ENCODE results near the gene AGTRAP. TPM values are rescaled to one million over a fixed set of nuclear protein-coding genes. Genes with fewer than 3 reads are reported as not detected.

Gene AGTRAP
- polyA plus RNA-seq, 3 donors, result 420 to 938 (median 842) TPM

GRCh38 chr1:11720525-11720924 lies 15.4 kb upstream of the AGTRAP start:
- intact Hi-C loops (cut with micrococcal nuclease), result loop anchor here (2.0 to 5.0 kb wide), 2 partner anchors 14 to 58 kb away; partner anchors contain the start of gene FBXO6 (in 1 of the 2)
- WGBS (ENCODE audit: insufficient coverage), result 93% methylated on average over 4 of the region's 4 CpGs
- Histone ChIP-seq H3K27ac (ENCODE audit: low read depth in 1 of 2, low read length in 2 of 2) (no peak overlapping the region), H3K4me2 (replicated peaks; ENCODE audit: extremely low read depth, low read length, poor library complexity, severe bottlenecking) (peak overlapping the region; percentile 69), H3K36me3 (replicated peaks in 1 of 2; ENCODE audit: control insufficient read depth in 1 of 2, insufficient read depth in 2 of 2, low read length in 2 of 2) (no peaks in the 10 kb centered on the region), H3K79me2 (ENCODE audit: insufficient read depth, low read length) (peaks cover 16% of the 10 kb centered on the region), H3K4me1 (ENCODE audit: control insufficient read depth in 1 of 2, insufficient read depth in 2 of 2, low read length in 2 of 2) (peaks cover 43 to 51% of the 10 kb centered on the region in 2 donors), H2AFZ (ENCODE audit: insufficient read depth, low read depth, low read length, poor library complexity, severe bottlenecking) (no peak overlapping the region), H3K27me3 (ENCODE audit: control insufficient read depth in 2 of 2, insufficient read depth in 2 of 2, low read length in 2 of 2) (no peaks in the 10 kb centered on the region), H3K9me3 (replicated peaks in 1 of 2; ENCODE audit: control insufficient read depth in 1 of 2, insufficient read depth in 1 of 2, low read length in 2 of 2) (no peaks in the 10 kb centered on the region), H4K20me1 (ENCODE audit: insufficient read depth, low read length) (no peaks in the 10 kb centered on the region), H3K4me3 (replicated peaks in 1 of 3; ENCODE audit: low read depth in 2 of 3, low read length in 3 of 3) (peak overlapping the region in 1 of 3 experiments; percentile 68), H3K9ac (ENCODE audit: insufficient read depth, low read length, poor library complexity, severe bottlenecking) (no peak overlapping the region)
- no peak for DNase-seq
- no peak for TF ChIP-seq CTCF (IDR thresholded peaks at IDR 0.05)
- no peak overlapping the region for H3K27ac Mint-ChIP-seq
- H3K36me3 Mint-ChIP-seq, result peaks cover 0 to 3% of the 10 kb centered on the region in 2 donors
- H3K9me3 Mint-ChIP-seq, result peaks cover 0 to 3% (median 0%) of the 10 kb centered on the region in 7 donors
- peaks cover 0 to 3% (median under 1%) of the 10 kb centered on the region in 3 donors for H3K27me3 Mint-ChIP-seq (ENCODE audit: low read depth in 3 of 3)
- peaks cover 52% of the 10 kb centered on the region for H3K4me1 Mint-ChIP-seq
- H3K4me3 Mint-ChIP-seq, result peak overlapping the region in 1 of 2 donors; percentile 81

- Mint-ChIP-seq H3K9me3 (peaks cover 0 to 5% (median 0%) of the 10 kb centered on the region in 7 donors), H3K4me1 (peaks cover 60% of the 10 kb centered on the region), H3K27me3 (ENCODE audit: low read depth in 3 of 3) (peaks cover 0 to 3% (median 0%) of the 10 kb centered on the region in 3 donors), H3K27ac (peak overlapping the region in 1 of 7 donors; percentile 8), H3K4me3 (no peak overlapping the region), H3K36me3 (peaks cover 0 to 3% of the 10 kb centered on the region in 2 donors)
- Histone ChIP-seq H3K4me1 (ENCODE audit: control insufficient read depth in 1 of 2, insufficient read depth in 2 of 2, low read length in 2 of 2) (peaks cover 51 to 59% of the 10 kb centered on the region in 2 donors), H3K4me2 (replicated peaks; ENCODE audit: extremely low read depth, low read length, poor library complexity, severe bottlenecking) (no peak overlapping the region), H3K36me3 (replicated peaks in 1 of 2; ENCODE audit: control insufficient read depth in 1 of 2, insufficient read depth in 2 of 2, low read length in 2 of 2) (no peaks in the 10 kb centered on the region), H3K4me3 (replicated peaks in 1 of 3; ENCODE audit: low read depth in 2 of 3, low read length in 3 of 3) (no peak overlapping the region), H3K9me3 (replicated peaks in 1 of 2; ENCODE audit: control insufficient read depth in 1 of 2, insufficient read depth in 1 of 2, low read length in 2 of 2) (no peaks in the 10 kb centered on the region), H3K27me3 (ENCODE audit: control insufficient read depth in 2 of 2, insufficient read depth in 2 of 2, low read length in 2 of 2) (no peaks in the 10 kb centered on the region), H3K79me2 (ENCODE audit: insufficient read depth, low read length) (peaks cover 16% of the 10 kb centered on the region), H2AFZ (ENCODE audit: insufficient read depth, low read depth, low read length, poor library complexity, severe bottlenecking) (no peak overlapping the region), H4K20me1 (ENCODE audit: insufficient read depth, low read length) (no peaks in the 10 kb centered on the region), H3K27ac (ENCODE audit: low read depth in 1 of 2, low read length in 2 of 2) (no peak overlapping the region), H3K9ac (ENCODE audit: insufficient read depth, low read length, poor library complexity, severe bottlenecking) (no peak overlapping the region)
- 100% methylated on average over 4 of the region's 4 CpGs for WGBS (ENCODE audit: insufficient coverage)
- intact Hi-C loops (cut with micrococcal nuclease), result loop anchor here (2.0 to 5.0 kb wide), 2 partner anchors 13 to 59 kb away; partner anchors contain the start of gene FBXO6 (in 1 of the 2)
- no peak for DNase-seq
- no peak for TF ChIP-seq CTCF (IDR thresholded peaks at IDR 0.05)
Measured at GRCh38 chr1:11721311-11721710, 14.6 kb upstream of the AGTRAP start.

Measured in CD14-positive monocyte (primary cell).